HG03432 (cell line): ENCODE measurements around the gene KBTBD4.

Source experiments
- ATAC-seq: cut with Tn5 transposase; IDR thresholded peaks from one replicate; pipeline ENCODE4 v1.9.1; 2021; ENCODE audit warnings: mild to moderate bottlenecking, moderate library complexity; ENCODE audit not compliant: unreplicated experiment

KBTBD4 gene

GRCh38 chr11:47591764-47592163 is 13.0 kb upstream of the KBTBD4 start:
- ATAC-seq = peak; percentile 30

- ATAC-seq = no peak
Observed at GRCh38 chr11:47589977-47590861, 11.4 kb upstream of the KBTBD4 start.

- no peak for ATAC-seq
Observed at GRCh38 chr11:47589584-47589976, 10.8 kb upstream of the KBTBD4 start.

- no peak for ATAC-seq
Observed at GRCh38 chr11:47589118-47589517, 10.3 kb upstream of the KBTBD4 start.

- ATAC-seq = no peak
Observed at GRCh38 chr11:47587723-47588326, 9.1 kb upstream of the KBTBD4 start.

- no peak for ATAC-seq
Observed at GRCh38 chr11:47587039-47587716, 8.4 kb upstream of the KBTBD4 start.

- no peak for ATAC-seq
Observed at GRCh38 chr11:47586098-47586855, 7.5 kb upstream of the KBTBD4 start, which contains the start of gene FAM180B. Gene FAM180B (plus strand): TSS chr11:47586678. CDS start chr11:47586769, 91 bp downstream.

- ATAC-seq = no peak
Observed at GRCh38 chr11:47583844-47584243, 5.1 kb upstream of the KBTBD4 start.

- no peak for ATAC-seq
Observed at GRCh38 chr11:47577460-47578041, 1.2 kb downstream of the KBTBD4 start.

- no peak for ATAC-seq
Observed at GRCh38 chr11:47573321-47573720, 5.4 kb downstream of the KBTBD4 start.

- no peak for ATAC-seq
Observed at GRCh38 chr11:47572715-47573255, 6.0 kb downstream of the KBTBD4 start.

GRCh38 chr11:47571895-47572294 is 6.9 kb downstream of the KBTBD4 start:
- no peak for ATAC-seq

- ATAC-seq = no peak
Observed at GRCh38 chr11:47571357-47571729, 7.4 kb downstream of the KBTBD4 start.

- ATAC-seq = no peak
Observed at GRCh38 chr11:47570651-47571356, 8.0 kb downstream of the KBTBD4 start.

GRCh38 chr11:47569646-47570045 is 9.1 kb downstream of the KBTBD4 start:
- no peak for ATAC-seq

GRCh38 chr11:47566149-47566698 is 12.5 kb downstream of the KBTBD4 start:
- ATAC-seq = no peak

GRCh38 chr11:47565340-47566148 is 13.2 kb downstream of the KBTBD4 start, which contains the start of gene PTPMT1:
Gene PTPMT1 (plus strand): TSS chr11:47565599. CDS start chr11:47565623, 24 bp downstream.
- ATAC-seq = peak; percentile 93

GRCh38 chr11:47564933-47565339 is 13.8 kb downstream of the KBTBD4 start:
- ATAC-seq = no peak
